ENCODE measurements around the gene KIF5C.

DNA sequence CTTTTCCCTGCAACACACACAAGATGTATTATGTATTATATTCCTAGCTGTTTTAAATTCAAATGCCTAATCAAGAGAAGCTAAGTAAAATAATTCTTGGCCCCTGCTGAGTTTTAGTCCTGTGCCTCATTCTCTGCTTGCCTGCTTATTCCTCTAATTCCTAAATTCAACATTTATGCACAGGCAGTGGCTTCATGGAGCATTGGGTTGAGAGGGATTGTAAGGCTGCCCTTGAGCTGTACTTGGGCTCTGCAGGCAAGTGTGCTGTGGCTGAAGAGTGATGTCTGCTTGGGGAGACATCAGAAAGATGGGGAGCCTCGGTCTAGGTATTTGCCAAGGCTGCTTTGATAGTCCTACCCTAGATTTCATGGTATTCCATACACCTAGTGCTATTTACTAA lies 27.8 kb downstream of the KIF5C start:
- TF ChIP-seq POLR2AphosphoS5 (IDR thresholded peaks at IDR 0.05; ENCODE audit: insufficient read depth in 1 of 2, low read depth in 1 of 2) (no peak), POLR2A (IDR thresholded peaks at IDR 0.05) (no peak)
- TF ChIP-seq, protein P1, sequence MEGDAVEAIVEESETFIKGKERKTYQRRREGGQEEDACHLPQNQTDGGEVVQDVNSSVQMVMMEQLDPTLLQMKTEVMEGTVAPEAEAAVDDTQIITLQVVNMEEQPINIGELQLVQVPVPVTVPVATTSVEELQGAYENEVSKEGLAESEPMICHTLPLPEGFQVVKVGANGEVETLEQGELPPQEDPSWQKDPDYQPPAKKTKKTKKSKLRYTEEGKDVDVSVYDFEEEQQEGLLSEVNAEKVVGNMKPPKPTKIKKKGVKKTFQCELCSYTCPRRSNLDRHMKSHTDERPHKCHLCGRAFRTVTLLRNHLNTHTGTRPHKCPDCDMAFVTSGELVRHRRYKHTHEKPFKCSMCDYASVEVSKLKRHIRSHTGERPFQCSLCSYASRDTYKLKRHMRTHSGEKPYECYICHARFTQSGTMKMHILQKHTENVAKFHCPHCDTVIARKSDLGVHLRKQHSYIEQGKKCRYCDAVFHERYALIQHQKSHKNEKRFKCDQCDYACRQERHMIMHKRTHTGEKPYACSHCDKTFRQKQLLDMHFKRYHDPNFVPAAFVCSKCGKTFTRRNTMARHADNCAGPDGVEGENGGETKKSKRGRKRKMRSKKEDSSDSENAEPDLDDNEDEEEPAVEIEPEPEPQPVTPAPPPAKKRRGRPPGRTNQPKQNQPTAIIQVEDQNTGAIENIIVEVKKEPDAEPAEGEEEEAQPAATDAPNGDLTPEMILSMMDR (IDR thresholded peaks at IDR 0.05), result no peak
